ENCODE results near the gene GFOD2.

- TF ChIP-seq CTCF (conservative IDR thresholded peaks at IDR 0.05; ENCODE audit: low read depth in 2 of 2) = no peak
- no peak for TF ChIP-seq ZNF331 (CRISPR knock-in tag; IDR thresholded peaks at IDR 0.05; ENCODE audit: low read depth)
- TF ChIP-seq EZH2 (IDR thresholded peaks at IDR 0.05; ENCODE audit: low read depth, unreplicated experiment) = no peak
These were observed 70.2 kb downstream of the GFOD2 start for GRCh38 chr16:67648764-67649407.

Data from GM23338 (cell line).